Mesenchymal stem cell (in vitro differentiated cells and primary cell): ENCODE measurements around the gene GEMIN2.

ENCODE experiments used
- DNase-seq: peaks from one replicate; pipeline ENCODE4 v3.0.0-alpha.2; 2013
- H2AFZ ChIP-seq: one replicate; pipeline ENCODE4 v1.6.1; 2013; ENCODE audit warnings: low read depth, mild to moderate bottlenecking, control low read depth, inconsistent platforms, low read length, moderate library complexity
- H2AK5ac ChIP-seq: 2 replicates; pipeline ENCODE4 v1.6.1; 2013; ENCODE audit warnings: low read length, moderate library complexity, mild to moderate bottlenecking, inconsistent platforms; ENCODE audit not compliant: severe bottlenecking
- H2BK120ac ChIP-seq: one replicate; pipeline ENCODE4 v1.6.1; 2013; ENCODE audit warnings: low read depth, mild to moderate bottlenecking, inconsistent platforms, low read length, moderate library complexity
- H2BK12ac ChIP-seq, 2 experiments: one replicate each; pipeline ENCODE4 v1.6.1; 2013; ENCODE audit warnings: inconsistent platforms in 2 of 2, low read length in 2 of 2, mild to moderate bottlenecking in 2 of 2, moderate library complexity in 2 of 2, control low read depth in 1 of 2
- H2BK15ac ChIP-seq: one replicate; pipeline ENCODE4 v1.6.1; 2013; ENCODE audit warnings: mild to moderate bottlenecking, low read depth, inconsistent platforms; ENCODE audit not compliant: poor library complexity, severe bottlenecking
- H2BK5ac ChIP-seq: 2 replicates; pipeline ENCODE4 v1.6.1; 2013; ENCODE audit warnings: low read depth, mild to moderate bottlenecking, low read length, control low read depth, inconsistent platforms; ENCODE audit not compliant: poor library complexity, severe bottlenecking
- H3K14ac ChIP-seq, 2 experiments: one replicate each; pipeline ENCODE4 v1.6.1; 2013; ENCODE audit warnings: inconsistent platforms in 2 of 2, low read length in 2 of 2, control low read depth in 1 of 2, mild to moderate bottlenecking in 1 of 2, moderate library complexity in 1 of 2
- H3K18ac ChIP-seq, 2 experiments: one replicate each; pipeline ENCODE4 v1.6.1; 2013; ENCODE audit warnings: inconsistent platforms in 2 of 2, low read length in 2 of 2, control low read depth in 1 of 2, low read depth in 1 of 2, mild to moderate bottlenecking in 1 of 2
- H3K23ac ChIP-seq, 2 experiments: one replicate each; pipeline ENCODE4 v1.6.1; 2013; ENCODE audit warnings: inconsistent platforms in 2 of 2, low read length in 2 of 2, mild to moderate bottlenecking in 2 of 2, moderate library complexity in 2 of 2, control low read depth in 1 of 2
- H3K27ac ChIP-seq: 2 replicates; pipeline ENCODE4 v1.5.1; 2013; ENCODE audit warnings: mild to moderate bottlenecking, moderate library complexity, low read length, control low read depth, inconsistent platforms; ENCODE audit not compliant: poor library complexity, severe bottlenecking
- H3K27me3 ChIP-seq, 2 experiments: 2 replicates each; pipeline versions ENCODE4 v1.6.1 to v1.7.0; 2013; ENCODE audit warnings: low read length in 2 of 2, mild to moderate bottlenecking in 2 of 2, moderate library complexity in 2 of 2, control low read depth in 1 of 2, inconsistent platforms in 1 of 2; ENCODE audit not compliant: control insufficient read depth in 1 of 2, insufficient read depth in 1 of 2
- H3K36me3 ChIP-seq, 2 experiments: 2 replicates each; pipeline versions ENCODE4 v1.6.1 to v1.7.0; 2013; ENCODE audit warnings: low read length in 2 of 2, control low read depth in 1 of 2, inconsistent platforms in 1 of 2, low read depth in 1 of 2, mild to moderate bottlenecking in 1 of 2; ENCODE audit not compliant: insufficient read depth in 2 of 2, control insufficient read depth in 1 of 2
- H3K4ac ChIP-seq, 2 experiments: one replicate each; pipeline ENCODE4 v1.6.1; 2013; ENCODE audit warnings: inconsistent platforms in 2 of 2, low read length in 2 of 2, mild to moderate bottlenecking in 2 of 2, moderate library complexity in 2 of 2, control low read depth in 1 of 2, low read depth in 1 of 2
- H3K4me1 ChIP-seq: 2 replicates; pipeline ENCODE4 v1.6.1; 2013; ENCODE audit warnings: low read depth, low read length, control low read depth; ENCODE audit not compliant: control insufficient read depth, insufficient read depth
- H3K4me2 ChIP-seq: 2 replicates; pipeline ENCODE4 v1.6.1; 2013; ENCODE audit warnings: low read length, mild to moderate bottlenecking, inconsistent platforms; ENCODE audit not compliant: poor library complexity, severe bottlenecking
- H3K4me3 ChIP-seq, 2 experiments: 2 replicates each; pipeline versions ENCODE4 v1.5.1 to v1.7.0; 2013; ENCODE audit warnings: low read length in 2 of 2, mild to moderate bottlenecking in 2 of 2, control low read depth in 1 of 2, low read depth in 1 of 2; ENCODE audit not compliant: insufficient read depth in 1 of 2
- H3K79me1 ChIP-seq: replicated peaks from 2 replicates; pipeline ENCODE4 v1.6.1; 2013; ENCODE audit warnings: mild to moderate bottlenecking, control low read depth, low read length, inconsistent platforms; ENCODE audit not compliant: poor library complexity, severe bottlenecking
- H3K9ac ChIP-seq: 2 replicates; pipeline ENCODE4 v1.7.0; 2013; ENCODE audit warnings: mild to moderate bottlenecking, low read length, moderate library complexity
- H3K9me3 ChIP-seq: 2 replicates; pipeline ENCODE4 v1.7.0; 2013; ENCODE audit warnings: mild to moderate bottlenecking, low read length; ENCODE audit not compliant: control insufficient read depth
- H4K8ac ChIP-seq: one replicate; pipeline ENCODE4 v1.6.1; 2013; ENCODE audit warnings: inconsistent platforms, mild to moderate bottlenecking, low read length, moderate library complexity
- H4K91ac ChIP-seq: one replicate; pipeline ENCODE4 v1.6.1; 2013; ENCODE audit warnings: mild to moderate bottlenecking, low read length, inconsistent platforms
- WGBS: methylation state at CpG from one replicate; pipeline ENCODE4 v1.1.7; 2013; ENCODE audit warnings: mixed read lengths; 5-methylcytosine and 5-hydroxymethylcytosine counted together

Gene GEMIN2

GRCh38 chr14:39080886-39081285 is 33.2 kb upstream of the GEMIN2 start:
- Histone ChIP-seq H3K4me2 (no peak overlapping the region), H3K27ac (no peak overlapping the region), H2BK12ac (no peak overlapping the region), H2AFZ (no peak overlapping the region), H3K4me1 (no peaks in the 10 kb centered on the region), H3K23ac (no peak overlapping the region), H4K8ac (no peak overlapping the region), H3K9ac (no peak overlapping the region), H3K18ac (no peak overlapping the region), H3K27me3 (no peaks in the 10 kb centered on the region), H4K91ac (no peak overlapping the region), H3K4ac (no peak overlapping the region), H2BK5ac (no peak overlapping the region), H3K36me3 (peaks cover 26 to 85% of the 10 kb centered on the region in 2 experiments), H3K9me3 (no peaks in the 10 kb centered on the region), H3K79me1 (peaks cover 13% of the 10 kb centered on the region), H2BK120ac (no peak overlapping the region), H2AK5ac (no peak overlapping the region), H2BK15ac (no peak overlapping the region), H3K4me3 (no peak overlapping the region), H3K14ac (no peak overlapping the region)
- 100% methylated on average over 1 of the region's 1 CpG for WGBS
- DNase-seq = no peak

- peaks cover 19 to 92% of the 10 kb centered on the region in 2 experiments for H3K36me3 ChIP-seq
- H3K79me1 ChIP-seq = peaks cover 11% of the 10 kb centered on the region
- no peaks in the 10 kb centered on the region for H3K9me3 ChIP-seq
- no peak overlapping the region for H2BK5ac ChIP-seq
- no peak overlapping the region for H2AK5ac ChIP-seq
- H2BK12ac ChIP-seq = no peak overlapping the region
- no peak overlapping the region for H2AFZ ChIP-seq
- no peak overlapping the region for H2BK15ac ChIP-seq
- no peak overlapping the region for H2BK120ac ChIP-seq
- H3K4ac ChIP-seq = no peak overlapping the region
- H3K9ac ChIP-seq = no peak overlapping the region
- no peak overlapping the region for H4K91ac ChIP-seq
- no peak overlapping the region for H3K27ac ChIP-seq
- H3K4me2 ChIP-seq = no peak overlapping the region
- WGBS = 72% methylated on average over 5 of the region's 5 CpGs
- no peak overlapping the region for H4K8ac ChIP-seq
- H3K18ac ChIP-seq = no peak overlapping the region
- H3K14ac ChIP-seq = no peak overlapping the region
- H3K23ac ChIP-seq = no peak overlapping the region
- H3K27me3 ChIP-seq = no peaks in the 10 kb centered on the region
- no peaks in the 10 kb centered on the region for H3K4me1 ChIP-seq
- DNase-seq = no peak
- no peak overlapping the region for H3K4me3 ChIP-seq
Measured at GRCh38 chr14:39083127-39083526, 31.0 kb upstream of the GEMIN2 start.

GRCh38 chr14:39085933-39086332 is 28.2 kb upstream of the GEMIN2 start:
- H3K9me3 ChIP-seq = no peaks in the 10 kb centered on the region
- no peak overlapping the region for H3K18ac ChIP-seq
- H3K4me3 ChIP-seq = no peak overlapping the region
- no peak overlapping the region for H2BK12ac ChIP-seq
- H3K4ac ChIP-seq = no peak overlapping the region
- no peak overlapping the region for H3K27ac ChIP-seq
- no peak overlapping the region for H4K91ac ChIP-seq
- no peak overlapping the region for H3K14ac ChIP-seq
- H3K4me2 ChIP-seq = no peak overlapping the region
- no peaks in the 10 kb centered on the region for H3K27me3 ChIP-seq
- H3K79me1 ChIP-seq = peaks cover 12% of the 10 kb centered on the region
- DNase-seq = no peak
- H3K36me3 ChIP-seq = peaks cover 29 to 91% of the 10 kb centered on the region in 2 experiments
- H4K8ac ChIP-seq = no peak overlapping the region
- WGBS = 90% methylated on average over 4 of the region's 7 CpGs
- no peaks in the 10 kb centered on the region for H3K4me1 ChIP-seq
- no peak overlapping the region for H3K9ac ChIP-seq
- no peak overlapping the region for H2AFZ ChIP-seq
- H2BK15ac ChIP-seq = no peak overlapping the region
- no peak overlapping the region for H2BK5ac ChIP-seq
- H2BK120ac ChIP-seq = no peak overlapping the region
- H2AK5ac ChIP-seq = no peak overlapping the region
- H3K23ac ChIP-seq = no peak overlapping the region

- no CpG with 5 or more reads among the region's 2 CpGs for WGBS
- no peak overlapping the region for H2BK12ac ChIP-seq
- H2AK5ac ChIP-seq = no peak overlapping the region
- no peak overlapping the region for H2BK15ac ChIP-seq
- H3K4ac ChIP-seq = no peak overlapping the region
- H2BK5ac ChIP-seq = no peak overlapping the region
- H3K27ac ChIP-seq = no peak overlapping the region
- no peak overlapping the region for H3K23ac ChIP-seq
- H3K14ac ChIP-seq = no peak overlapping the region
- H4K91ac ChIP-seq = no peak overlapping the region
- H3K79me1 ChIP-seq = peaks cover 12% of the 10 kb centered on the region
- no peak overlapping the region for H3K4me3 ChIP-seq
- H3K27me3 ChIP-seq = no peaks in the 10 kb centered on the region
- no peaks in the 10 kb centered on the region for H3K4me1 ChIP-seq
- no peak overlapping the region for H2AFZ ChIP-seq
- no peak for DNase-seq
- H2BK120ac ChIP-seq = no peak overlapping the region
- H4K8ac ChIP-seq = no peak overlapping the region
- H3K4me2 ChIP-seq = no peak overlapping the region
- no peak overlapping the region for H3K9ac ChIP-seq
- peaks cover 28 to 91% of the 10 kb centered on the region in 2 experiments for H3K36me3 ChIP-seq
- H3K18ac ChIP-seq = no peak overlapping the region
- H3K9me3 ChIP-seq = no peaks in the 10 kb centered on the region
Measured at GRCh38 chr14:39087493-39087892, 26.6 kb upstream of the GEMIN2 start.
